Vagina (tissue), 2 donors: ENCODE results near the gene P2RY14. TPM values are rescaled to one million over a fixed set of nuclear protein-coding genes. Genes with fewer than 3 reads are reported as not detected.
A peak's percentile ranks its signal among the peaks of the same experiment; 100 is the strongest.

ENCODE experiments used
- DNase-seq, 2 donors: peaks; one replicate each; pipeline ENCODE4 v3.0.0-alpha.2; 2017; ENCODE audit errors: extremely low spot score in 2 of 2
- H3K27ac ChIP-seq: fragments of 200-600 bp; sonication (generic); one replicate; pipeline ENCODE4 v1.5.1; 2019
- H3K27me3 ChIP-seq: fragments of 200-600 bp; sonication (generic); one replicate; pipeline ENCODE4 v1.5.1; 2019
- H3K36me3 ChIP-seq, 2 donors: fragments of 200-600 bp; sonication (generic); one replicate each; pipeline ENCODE4 v1.5.1; 2017 to 2019
- H3K4me1 ChIP-seq: fragments of 200-600 bp; sonication (generic); one replicate; pipeline ENCODE4 v1.5.1; 2019
- H3K4me3 ChIP-seq, 2 donors: fragments of 200-600 bp; sonication (generic); 1 replicate in 1 of 2; 2 replicates in 1 of 2; pipeline ENCODE4 v1.5.1; 2016 to 2019
- H3K9me3 ChIP-seq: fragments of 200-600 bp; sonication (generic); one replicate; pipeline ENCODE4 v1.5.1; 2019
- POLR2A ChIP-seq, 2 donors: fragments of 450-650 bp; IDR thresholded peaks; one replicate each; pipeline ENCODE4 v1.6.1; 2017; ENCODE audit warnings: antibody characterized with exemption in 2 of 2, mild to moderate bottlenecking in 2 of 2, moderate library complexity in 2 of 2
- POLR2AphosphoS5 ChIP-seq, 2 donors: sonication (generic); formaldehyde crosslinking; IDR thresholded peaks; one replicate each; pipeline ENCODE4 v1.9.0; 2017; ENCODE audit warnings: antibody characterized with exemption in 2 of 2, mild to moderate bottlenecking in 2 of 2, low read depth in 1 of 2; ENCODE audit not compliant: insufficient read depth in 1 of 2
- intact Hi-C: fragments of 100-400 bp; cut with DNase I; formaldehyde crosslinking; loops from one replicate; pipeline ENCODE4 v1.15.1; 2023
- total RNA-seq: library from RNA; depleted of rRNA; stranded (reverse); fragments of >200 nt; gene quantifications from one replicate; pipeline ENCODE4 v1.2.3, GENCODE V29; 2016
- TF ChIP-seq, protein P1 (sequence below), 3 experiments: fragments of 450-650 bp in 2 of 3; fragments of 200-600 bp in 1 of 3; sonication (generic) in 1 of 3; IDR thresholded peaks; one replicate each; pipeline ENCODE4 v1.5.1; 2017 to 2019; ENCODE audit warnings: antibody characterized with exemption in 3 of 3, mild to moderate bottlenecking in 2 of 3, moderate library complexity in 2 of 3

The P2RY14 gene
- total RNA-seq, 1 donor from 2014 or later = 0.49 TPM

DNA sequence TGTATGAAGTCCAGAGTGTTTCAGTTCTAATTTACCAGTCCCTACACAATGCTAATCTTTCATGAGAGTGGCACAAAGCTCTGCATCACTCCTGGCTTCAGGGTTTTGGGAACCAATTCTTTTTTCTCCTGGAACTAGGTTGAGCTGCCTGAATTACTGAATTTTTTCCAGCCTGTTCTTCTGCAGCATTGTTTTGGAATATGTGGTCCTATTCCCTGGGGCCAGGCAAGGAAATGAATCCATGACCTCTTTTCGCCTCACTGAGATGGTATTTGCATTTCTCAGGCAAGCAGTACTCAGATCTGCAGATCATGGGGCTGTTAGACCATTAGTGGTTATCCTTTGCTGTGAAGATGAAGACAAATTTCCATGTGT lies 49.7 kb downstream of the P2RY14 start:
- H3K27me3 ChIP-seq = no peaks in the 10 kb centered on the region
- DNase-seq = no peak
- intact Hi-C loops = loop anchor here (10.0 kb wide), 1 partner anchor 56 kb away; no protein-coding TSS in a partner anchor
- H3K4me3 ChIP-seq = no peak overlapping the region
- no peak for TF ChIP-seq POLR2A (IDR thresholded peaks at IDR 0.05)
- TF ChIP-seq, protein P1, sequence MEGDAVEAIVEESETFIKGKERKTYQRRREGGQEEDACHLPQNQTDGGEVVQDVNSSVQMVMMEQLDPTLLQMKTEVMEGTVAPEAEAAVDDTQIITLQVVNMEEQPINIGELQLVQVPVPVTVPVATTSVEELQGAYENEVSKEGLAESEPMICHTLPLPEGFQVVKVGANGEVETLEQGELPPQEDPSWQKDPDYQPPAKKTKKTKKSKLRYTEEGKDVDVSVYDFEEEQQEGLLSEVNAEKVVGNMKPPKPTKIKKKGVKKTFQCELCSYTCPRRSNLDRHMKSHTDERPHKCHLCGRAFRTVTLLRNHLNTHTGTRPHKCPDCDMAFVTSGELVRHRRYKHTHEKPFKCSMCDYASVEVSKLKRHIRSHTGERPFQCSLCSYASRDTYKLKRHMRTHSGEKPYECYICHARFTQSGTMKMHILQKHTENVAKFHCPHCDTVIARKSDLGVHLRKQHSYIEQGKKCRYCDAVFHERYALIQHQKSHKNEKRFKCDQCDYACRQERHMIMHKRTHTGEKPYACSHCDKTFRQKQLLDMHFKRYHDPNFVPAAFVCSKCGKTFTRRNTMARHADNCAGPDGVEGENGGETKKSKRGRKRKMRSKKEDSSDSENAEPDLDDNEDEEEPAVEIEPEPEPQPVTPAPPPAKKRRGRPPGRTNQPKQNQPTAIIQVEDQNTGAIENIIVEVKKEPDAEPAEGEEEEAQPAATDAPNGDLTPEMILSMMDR (IDR thresholded peaks at IDR 0.05) = no peak
- H3K36me3 ChIP-seq = no peaks in the 10 kb centered on the region
- H3K4me1 ChIP-seq = peaks cover 6% of the 10 kb centered on the region
- no peak overlapping the region for H3K27ac ChIP-seq
- H3K9me3 ChIP-seq = no peaks in the 10 kb centered on the region

DNA sequence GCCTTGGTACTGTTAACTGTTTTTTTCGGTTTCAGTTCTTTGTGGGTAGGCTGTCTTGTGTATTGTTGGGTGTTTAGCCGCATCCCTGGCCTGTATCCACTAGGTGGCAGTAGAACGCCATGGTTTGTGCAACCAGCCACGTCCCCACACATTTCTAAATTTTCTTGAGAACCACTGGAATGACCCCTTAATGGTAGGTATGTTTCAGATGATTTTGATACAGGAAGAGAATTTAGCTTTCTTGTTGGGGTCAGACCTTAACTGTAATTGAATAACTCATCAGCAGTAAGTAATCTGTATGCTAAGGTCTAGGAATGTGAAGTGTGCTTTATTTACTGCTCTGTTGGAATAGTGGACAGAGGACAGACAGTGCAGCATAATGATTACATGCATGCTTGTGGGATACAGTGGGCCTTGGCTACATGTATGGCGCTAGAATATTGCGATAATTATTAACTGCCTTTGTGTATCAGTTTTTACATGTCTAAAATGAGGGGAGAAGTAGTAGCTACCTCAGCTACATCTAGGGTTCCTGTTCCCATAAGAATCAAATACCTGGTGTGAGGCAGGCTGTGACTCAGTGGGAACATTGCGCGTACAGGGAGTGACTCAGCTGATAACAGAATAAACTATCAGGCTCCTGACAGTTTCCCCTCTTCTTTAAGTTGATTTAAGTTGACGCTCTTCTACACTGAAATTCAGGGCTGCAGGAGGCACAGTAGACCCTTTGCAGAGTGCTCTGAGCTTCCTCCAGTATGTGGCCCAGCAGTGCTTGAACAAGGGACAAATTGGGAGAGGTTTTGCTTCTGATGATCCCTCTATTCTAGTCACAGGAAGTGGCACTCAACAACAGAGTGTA lies 50.3 kb downstream of the P2RY14 start:
- intact Hi-C loops = loop anchor here (10.0 kb wide), 1 partner anchor 57 kb away; no protein-coding TSS in a partner anchor
- no peak overlapping the region for H3K4me3 ChIP-seq
- no peak for DNase-seq
- TF ChIP-seq POLR2AphosphoS5 (IDR thresholded peaks at IDR 0.05; ENCODE audit: insufficient read depth in 1 of 2, low read depth in 1 of 2) (peak in 1 of 2 donors; percentile 44), POLR2A (IDR thresholded peaks at IDR 0.05) (no peak)
- TF ChIP-seq, protein P1 (IDR thresholded peaks at IDR 0.05) = peak; percentile 32 to 91 (median 90)
- H3K9me3 ChIP-seq = no peaks in the 10 kb centered on the region
- H3K36me3 ChIP-seq = no peaks in the 10 kb centered on the region
- H3K4me1 ChIP-seq = peaks cover 6% of the 10 kb centered on the region
- no peaks in the 10 kb centered on the region for H3K27me3 ChIP-seq
- H3K27ac ChIP-seq = no peak overlapping the region

DNA sequence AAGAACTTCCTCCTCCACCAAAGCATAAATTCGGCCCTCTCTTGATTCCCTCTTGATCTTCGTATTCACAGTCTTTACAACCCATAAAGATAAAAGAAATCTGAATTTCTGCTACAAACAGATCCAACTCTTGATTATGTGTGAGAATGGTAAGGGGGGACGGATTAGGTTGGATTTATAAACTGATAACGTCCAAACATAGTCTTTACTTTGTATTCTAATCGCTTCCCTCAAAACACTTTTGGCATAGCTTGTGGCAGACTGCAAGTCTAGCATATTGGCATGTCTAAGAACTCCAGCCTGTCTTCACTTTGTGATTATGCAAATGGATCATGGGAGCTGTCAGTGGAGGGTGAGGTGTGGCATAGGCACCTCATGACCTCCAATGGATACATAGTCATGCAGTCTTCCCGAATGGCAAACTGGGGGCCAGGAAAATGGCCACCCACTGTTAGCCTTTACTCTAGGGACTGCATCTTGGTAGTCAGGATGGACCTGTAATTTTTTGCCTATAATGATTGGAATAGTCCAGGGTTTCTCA lies 51.0 kb downstream of the P2RY14 start:
- TF ChIP-seq, protein P1 (IDR thresholded peaks at IDR 0.05) = no peak
- no peak for TF ChIP-seq POLR2A (IDR thresholded peaks at IDR 0.05)
- no peak for TF ChIP-seq POLR2AphosphoS5 (IDR thresholded peaks at IDR 0.05; ENCODE audit: insufficient read depth in 1 of 2, low read depth in 1 of 2)
- DNase-seq = no peak
- Histone ChIP-seq H3K4me3 (no peak overlapping the region), H3K27ac (no peak overlapping the region), H3K27me3 (no peaks in the 10 kb centered on the region), H3K36me3 (no peaks in the 10 kb centered on the region), H3K9me3 (no peaks in the 10 kb centered on the region), H3K4me1 (peaks cover 6% of the 10 kb centered on the region)
- intact Hi-C loops = loop anchor here (10.0 kb wide), 1 partner anchor 57 kb away; no protein-coding TSS in a partner anchor

DNA sequence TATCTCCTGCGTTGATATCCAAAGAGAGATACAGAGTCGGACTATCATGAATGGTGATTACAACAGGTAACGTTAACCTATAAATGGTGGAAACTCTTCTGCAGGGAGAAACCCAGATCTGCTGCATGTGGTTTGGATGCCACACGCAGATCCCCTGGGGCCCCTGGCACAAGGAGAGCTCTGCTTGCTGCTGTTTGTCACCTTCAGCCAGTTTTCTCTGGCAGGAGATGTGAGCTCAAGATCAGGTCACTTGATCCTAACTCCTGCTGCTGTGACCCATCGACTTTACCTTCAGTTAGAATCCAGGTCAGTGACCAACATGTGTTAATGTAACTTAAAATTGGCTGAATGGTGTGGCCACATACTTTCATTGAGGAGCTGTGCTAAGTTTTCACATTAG lies 51.5 kb downstream of the P2RY14 start:
- H3K4me3 ChIP-seq = no peak overlapping the region
- DNase-seq = no peak
- no peak for TF ChIP-seq POLR2AphosphoS5 (IDR thresholded peaks at IDR 0.05; ENCODE audit: insufficient read depth in 1 of 2, low read depth in 1 of 2)
- TF ChIP-seq, protein P1 (IDR thresholded peaks at IDR 0.05) = no peak
- no peak for TF ChIP-seq POLR2A (IDR thresholded peaks at IDR 0.05)
- no peaks in the 10 kb centered on the region for H3K27me3 ChIP-seq
- no peaks in the 10 kb centered on the region for H3K36me3 ChIP-seq
- H3K4me1 ChIP-seq = peaks cover 6% of the 10 kb centered on the region
- intact Hi-C loops = loop anchor here (10.0 kb wide), 1 partner anchor 58 kb away; no protein-coding TSS in a partner anchor
- H3K27ac ChIP-seq = no peak overlapping the region
- no peaks in the 10 kb centered on the region for H3K9me3 ChIP-seq
